Measurements from ENCODE around the gene MROH9.

The MROH9 gene

DNA sequence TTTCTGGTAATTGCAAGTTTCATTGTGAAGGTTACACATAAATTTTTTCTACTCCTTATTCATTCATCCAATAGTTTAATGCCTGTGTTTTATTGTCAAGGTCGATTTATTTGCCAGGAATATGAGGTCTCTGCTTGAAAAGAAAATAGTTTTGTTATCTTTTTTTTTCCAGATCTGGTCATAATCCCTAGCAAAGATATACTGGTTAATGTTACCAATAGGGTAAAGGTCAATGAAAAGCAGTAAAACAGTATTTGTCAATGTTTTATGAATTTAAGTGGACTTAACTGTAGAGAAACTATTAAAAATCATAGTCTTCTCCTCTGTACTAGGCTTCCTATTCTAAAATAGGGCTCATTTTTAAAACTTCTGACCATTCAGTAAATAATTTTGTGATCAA is 147.3 kb downstream of the MROH9 start:
- no peak for DNase-seq

DNA sequence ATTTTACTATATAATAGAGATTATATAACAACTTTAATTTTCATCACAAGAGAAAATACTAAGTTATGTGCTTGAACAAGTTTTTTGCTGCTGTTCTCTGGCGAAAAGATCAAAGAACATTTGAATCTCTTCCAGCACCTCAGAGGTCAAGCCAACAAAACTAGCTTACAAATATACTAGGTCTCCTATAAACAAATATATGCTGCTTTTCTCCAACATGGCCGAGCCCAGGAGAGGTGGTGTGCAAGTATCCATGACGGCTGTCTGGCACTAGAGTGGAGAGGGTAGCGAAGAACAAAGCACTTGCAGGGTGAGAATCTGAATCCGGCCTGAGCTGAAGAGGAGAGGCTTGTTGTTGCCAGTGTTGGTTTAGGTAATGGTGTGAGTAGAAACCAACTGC is 147.9 kb downstream of the MROH9 start:
- DNase-seq = no peak

DNA sequence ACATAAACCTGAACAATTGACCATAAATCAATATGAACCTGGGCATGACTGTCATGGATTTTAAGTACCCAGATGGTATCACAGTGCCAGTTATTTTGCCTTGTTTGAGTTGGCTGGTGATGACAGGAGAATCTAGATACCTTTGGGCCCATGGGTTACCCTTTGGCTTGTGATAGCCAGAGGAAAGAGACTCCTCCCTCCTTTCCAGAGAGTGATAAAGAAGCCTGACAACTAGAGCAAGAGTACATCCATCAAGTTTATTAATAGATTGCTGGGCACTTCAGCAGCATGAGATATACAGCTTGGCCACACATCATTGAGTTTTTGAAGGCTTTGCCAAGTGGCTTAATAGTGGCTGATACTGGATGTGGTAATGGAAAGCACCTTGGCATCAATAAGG is 148.8 kb downstream of the MROH9 start:
- DNase-seq = no peak

DNA sequence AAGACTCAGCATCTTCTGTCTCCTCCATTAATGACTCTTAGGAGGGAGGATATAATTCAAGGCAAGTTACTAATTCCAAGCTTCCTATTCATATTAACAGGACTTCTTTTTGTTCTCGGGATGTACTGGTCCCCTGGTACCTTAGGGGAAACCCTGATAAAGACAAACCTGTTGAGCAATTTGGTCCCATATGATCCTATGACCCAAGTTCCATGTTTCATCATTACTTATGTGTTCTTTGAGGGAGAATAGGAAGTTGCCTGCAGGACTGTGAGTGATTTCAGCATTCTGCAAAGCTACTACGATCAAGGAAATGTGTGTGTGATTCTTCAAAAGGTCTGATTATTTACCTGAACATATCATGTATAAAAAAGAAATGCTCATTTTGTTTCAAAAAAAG is 149.5 kb downstream of the MROH9 start:
- no peak for DNase-seq

DNA sequence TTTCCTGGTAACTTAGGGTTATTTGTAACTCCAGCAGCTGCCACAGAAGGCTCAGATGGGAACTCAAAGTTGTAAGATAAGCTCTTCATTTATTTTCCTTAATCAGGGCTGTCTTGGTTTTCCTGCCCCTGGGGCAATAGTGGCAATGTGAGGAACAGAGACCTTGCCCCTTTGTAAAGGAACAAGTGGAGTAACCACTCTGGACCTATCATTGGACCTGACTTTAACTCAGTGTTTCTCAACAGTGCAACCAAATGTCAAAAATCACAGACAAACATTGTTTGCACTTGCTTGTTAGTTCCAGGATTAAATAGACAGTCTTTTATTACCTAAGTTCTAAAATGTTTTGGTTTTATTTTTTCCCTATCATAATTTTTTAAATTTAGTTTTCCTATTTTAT is 152.6 kb downstream of the MROH9 start:
- no peak for DNase-seq

DNA sequence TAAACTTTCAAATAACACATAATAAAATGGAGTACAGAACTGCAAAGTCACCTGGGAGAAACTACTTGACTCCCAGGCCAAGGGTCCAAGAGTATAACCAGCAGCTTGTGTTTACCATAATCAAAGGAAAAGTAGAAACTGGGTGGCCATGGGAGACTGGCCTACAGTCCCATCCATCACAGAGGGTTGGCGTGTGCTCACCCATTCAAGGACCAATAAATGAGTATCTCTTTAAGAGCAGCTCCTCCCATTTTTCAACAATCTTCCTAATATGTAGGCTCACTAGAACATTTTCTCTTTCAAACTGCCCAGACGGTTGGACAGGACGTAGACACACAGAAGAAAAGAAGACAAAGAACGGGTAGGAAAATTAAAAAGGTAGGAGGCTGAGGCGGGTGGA is 155.3 kb downstream of the MROH9 start, which contains the start of gene FMO3:
TSS of gene FMO3 (plus strand) at position 302 of the 400 bp plus-strand sequence. CDS start 1,754 bp downstream, outside the sequence.
- DNase-seq = no peak

DNA sequence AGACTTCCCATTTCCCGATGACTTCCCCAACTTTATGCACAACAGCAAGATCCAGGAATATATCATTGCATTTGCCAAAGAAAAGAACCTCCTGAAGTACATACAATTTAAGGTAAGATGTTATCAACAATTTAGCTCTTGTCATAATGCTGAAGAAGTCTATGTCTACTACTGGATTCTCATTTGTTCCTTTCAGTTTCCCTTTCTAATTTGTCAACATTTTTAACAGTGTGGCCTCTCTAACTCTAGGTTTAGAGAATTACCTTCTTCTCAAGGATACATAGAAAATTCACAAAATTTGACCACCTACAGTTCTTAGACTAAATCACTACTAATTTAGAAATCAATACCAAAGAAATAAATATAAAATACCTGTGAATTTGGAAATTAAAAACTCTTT is 168.5 kb downstream of the MROH9 start:
- no peak for DNase-seq

DNA sequence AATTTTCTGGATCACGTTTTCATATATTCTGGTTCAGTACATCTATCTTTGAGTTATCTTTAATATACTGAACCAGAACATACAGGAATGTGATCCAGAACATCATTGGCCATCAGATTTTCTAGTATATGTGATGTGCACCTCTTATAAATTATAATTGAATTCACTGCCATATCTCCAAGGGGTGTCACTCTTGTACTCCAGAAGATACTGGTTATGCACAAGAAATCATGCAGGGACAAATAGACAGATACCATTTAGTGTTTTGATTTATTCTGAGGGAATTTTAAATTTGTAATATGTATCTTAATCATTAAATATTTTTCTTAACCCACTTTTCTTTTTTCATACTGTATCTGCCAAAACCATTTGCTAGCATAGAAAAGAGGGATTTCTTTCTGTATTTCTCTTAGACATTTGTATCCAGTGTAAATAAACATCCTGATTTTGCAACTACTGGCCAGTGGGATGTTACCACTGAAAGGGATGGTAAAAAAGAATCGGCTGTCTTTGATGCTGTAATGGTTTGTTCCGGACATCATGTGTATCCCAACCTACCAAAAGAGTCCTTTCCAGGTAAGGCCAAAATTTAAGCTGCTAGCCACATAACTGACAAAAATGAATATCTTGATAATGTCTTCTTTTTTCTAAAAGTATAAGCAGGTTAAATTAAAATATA is 172.1 kb downstream of the MROH9 start:
- DNase-seq = no peak

DNA sequence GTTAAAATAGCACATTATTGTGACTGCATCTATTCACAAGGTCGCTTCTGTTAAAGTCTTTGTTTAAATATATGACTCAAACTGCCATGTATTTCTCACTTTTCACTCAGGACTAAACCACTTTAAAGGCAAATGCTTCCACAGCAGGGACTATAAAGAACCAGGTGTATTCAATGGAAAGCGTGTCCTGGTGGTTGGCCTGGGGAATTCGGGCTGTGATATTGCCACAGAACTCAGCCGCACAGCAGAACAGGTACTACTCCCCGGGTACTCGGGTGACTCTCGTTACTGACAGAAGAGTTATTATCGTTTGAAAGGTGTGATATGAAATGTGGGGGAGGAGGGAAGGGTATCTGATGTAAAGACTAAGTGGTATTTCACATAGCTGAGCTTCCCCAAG is 172.6 kb downstream of the MROH9 start:
- DNase-seq = no peak

DNA sequence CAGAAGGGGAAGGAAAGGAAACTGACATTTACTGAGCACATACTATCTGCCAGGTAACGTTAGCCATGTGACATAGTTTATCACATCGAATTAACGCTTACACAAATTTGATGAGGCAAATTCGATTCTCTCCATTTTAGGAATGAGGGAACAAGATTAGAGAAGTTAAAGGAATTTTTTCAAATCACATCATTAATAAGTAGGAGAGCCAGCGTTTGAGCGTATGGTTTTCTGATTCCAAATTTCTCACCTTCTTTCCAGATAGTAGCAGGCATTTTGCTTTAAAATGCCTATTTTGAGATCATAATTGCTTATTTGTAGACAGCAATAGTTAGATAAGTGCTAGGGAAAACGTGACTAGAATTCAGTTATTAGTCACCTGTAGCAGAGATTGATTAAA is 174.6 kb downstream of the MROH9 start:
- no peak for DNase-seq

DNA sequence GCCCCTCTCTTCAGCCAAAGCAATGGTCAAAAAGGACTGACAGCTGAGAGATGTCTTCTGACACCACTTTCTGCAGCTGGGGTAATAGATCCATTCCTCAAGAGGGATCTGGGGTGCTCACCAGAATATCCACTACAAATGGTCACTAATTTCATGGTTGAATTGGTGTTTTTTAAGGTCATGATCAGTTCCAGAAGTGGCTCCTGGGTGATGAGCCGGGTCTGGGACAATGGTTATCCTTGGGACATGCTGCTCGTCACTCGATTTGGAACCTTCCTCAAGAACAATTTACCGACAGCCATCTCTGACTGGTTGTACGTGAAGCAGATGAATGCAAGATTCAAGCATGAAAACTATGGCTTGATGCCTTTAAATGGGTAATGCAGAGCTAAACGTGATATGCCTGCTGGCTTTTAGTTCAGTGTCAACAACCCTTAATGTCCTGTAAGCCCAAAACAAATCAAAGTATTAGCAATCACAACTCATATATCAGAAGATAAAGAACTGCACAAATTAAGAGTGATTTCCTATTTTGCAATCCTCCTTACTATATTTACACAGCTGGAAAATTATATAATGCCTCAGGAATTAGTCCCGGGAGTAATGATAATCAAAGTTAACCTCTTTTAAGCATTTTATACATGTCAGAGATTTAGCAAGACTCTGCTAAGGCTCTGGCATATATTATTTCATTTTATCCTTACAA is 175.4 kb downstream of the MROH9 start:
- no peak for DNase-seq

DNA sequence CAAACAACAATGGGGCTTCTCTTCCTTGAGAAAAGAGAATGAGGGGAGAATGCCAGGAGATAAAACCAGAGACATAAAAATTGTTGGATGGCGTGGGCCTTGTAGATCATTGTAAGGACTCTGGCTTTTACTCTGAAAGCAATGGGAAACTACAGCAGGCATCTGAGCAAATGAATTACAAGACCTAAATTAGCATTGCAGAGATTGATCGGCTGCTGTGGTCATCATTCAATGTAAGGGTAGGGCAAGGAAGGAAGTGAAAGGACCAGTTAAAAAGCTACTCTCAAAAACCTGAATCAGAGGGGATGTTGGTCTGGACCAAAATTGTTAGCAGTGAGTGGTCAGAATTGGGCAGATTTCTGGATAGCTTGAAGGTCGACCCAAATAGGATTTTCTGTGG is 176.8 kb downstream of the MROH9 start:
- no peak for DNase-seq

DNA sequence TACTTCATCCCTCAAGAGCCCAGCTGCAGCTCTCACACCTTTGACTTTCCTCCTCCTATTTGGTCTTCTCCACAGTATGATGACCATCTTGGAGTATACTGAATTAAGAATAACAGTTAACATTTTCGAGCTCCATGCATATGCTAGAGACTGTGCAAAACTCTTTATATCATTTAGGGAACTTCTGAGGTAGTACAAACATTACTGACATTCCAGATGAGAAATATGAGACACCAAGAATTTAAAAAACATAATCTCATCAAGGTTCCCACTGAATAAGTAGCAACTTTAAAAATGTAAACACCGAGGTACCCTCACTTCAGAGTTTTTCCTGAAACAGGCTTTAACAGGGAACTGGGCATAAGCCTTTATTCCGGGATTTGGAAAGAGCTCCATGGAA is 178.0 kb downstream of the MROH9 start:
- no peak for DNase-seq
